A549 (cell line): ENCODE results near the gene NFATC2. TPM values are rescaled to one million over a fixed set of nuclear protein-coding genes. Genes with fewer than 3 reads are reported as not detected.

ENCODE experiments used
- ATAC-seq, 2 experiments: fragments of 200-7000 bp in 1 of 2; fragments of >200 bp in 1 of 2; cut with Nextera tagmentation in 1 of 2; cut with Tn5 transposase in 1 of 2; 3 replicates each; pipeline versions ENCODE4 v1.8.0 to v1.9.1; 2018 to 2020; ENCODE audit warnings: mild to moderate bottlenecking in 1 of 2, moderate library complexity in 1 of 2
- CTCF ChIA-PET: fragments of 300-600 bp; sonication (Branson Sonifier 250); formaldehyde crosslinking; extraction: SDS; loops from one replicate; lab custom pipeline; 2021; ENCODE audit warnings: antibody characterized with exemption, inconsistent platforms; lab: Yijun Ruan, JAX
- POLR2A ChIA-PET: fragments of 350-600 bp; formaldehyde crosslinking; extraction: SDS; loops from one replicate; lab custom pipeline; 2021; ENCODE audit warnings: antibody characterized with exemption, inconsistent platforms; lab: Yijun Ruan, JAX
- DNase-seq, 2 experiments: peaks; one replicate each; pipeline versions ENCODE4 v3.0.0 to v3.0.0-alpha.2; 2011 to 2016; ENCODE audit warnings: low read depth in 1 of 2, low spot score in 1 of 2
- FAIRE-seq: peaks from 2 replicates; lab custom pipeline; 2011; peaks lifted over from hg19 to GRCh38; lab: Jason Lieb, UNC
- H3K27ac ChIP-seq, 2 experiments: fragments of >200 bp; sonication (Bioruptor Twin); formaldehyde crosslinking; 3 replicates each; pipeline ENCODE4 v1.5.1; 2016 to 2017
- H3K4me1 ChIP-seq: fragments of >200 bp; sonication (Bioruptor Twin); formaldehyde crosslinking; 3 replicates; pipeline ENCODE4 v1.6.1; 2016
- H3K4me2 ChIP-seq: fragments of >200 bp; sonication (Bioruptor Twin); formaldehyde crosslinking; 3 replicates; pipeline ENCODE4 v1.6.1; 2016
- H3K4me3 ChIP-seq: fragments of >200 bp; sonication (Bioruptor Twin); formaldehyde crosslinking; 3 replicates; pipeline ENCODE4 v1.5.1; 2016
- H3K9me3 ChIP-seq: fragments of >200 bp; sonication (Bioruptor Twin); formaldehyde crosslinking; 3 replicates; pipeline ENCODE4 v1.6.1; 2016
- ATOH8 ChIP-seq: fragments of 250-450 bp; sonication (Bioruptor Pico); IDR thresholded peaks from 2 replicates; pipeline ENCODE4 v1.5.0; 2020; ENCODE audit warnings: low read depth, mild to moderate bottlenecking, moderate library complexity
- BCL3 ChIP-seq: fragments of >200 bp; sonication (Bioruptor Twin); formaldehyde crosslinking; IDR thresholded peaks from 3 replicates; pipeline ENCODE4 v1.6.1; 2016
- CBX8 ChIP-seq: fragments of 200-600 bp; sonication (generic); IDR thresholded peaks from 2 replicates; pipeline ENCODE4 v1.6.1; 2016
- CHD4 ChIP-seq: fragments of 200-600 bp; sonication (generic); IDR thresholded peaks from 2 replicates; pipeline ENCODE4 v1.6.1; 2016; ENCODE audit warnings: antibody characterized with exemption, mild to moderate bottlenecking, borderline replicate concordance
- E2F6 ChIP-seq: IDR thresholded peaks from 2 replicates; pipeline ENCODE4 v1.6.1; 2012; ENCODE audit warnings: low read depth, borderline replicate concordance
- EHF ChIP-seq: fragments of 250-450 bp; sonication (Bioruptor Pico); IDR thresholded peaks from 2 replicates; pipeline ENCODE4 v1.5.0; 2020; ENCODE audit warnings: mild to moderate bottlenecking
- ESRRA ChIP-seq: fragments of 150-350 bp; IDR thresholded peaks from 2 replicates; pipeline ENCODE4 v1.6.1; 2014; ENCODE audit warnings: mild to moderate bottlenecking, low read length, borderline replicate concordance
- FOSB ChIP-seq: fragments of 250-450 bp; sonication (Bioruptor Pico); IDR thresholded peaks from 2 replicates; pipeline ENCODE4 v1.5.0; 2020; ENCODE audit warnings: mild to moderate bottlenecking, moderate library complexity
- FOXS1 ChIP-seq: fragments of 250-450 bp; sonication (Bioruptor Pico); IDR thresholded peaks from 2 replicates; pipeline ENCODE4 v1.5.0; 2020; ENCODE audit warnings: mild to moderate bottlenecking, moderate library complexity
- HES2 ChIP-seq: fragments of >200 bp; sonication (Bioruptor Twin); formaldehyde crosslinking; IDR thresholded peaks from 2 replicates; pipeline ENCODE4 v1.6.1; 2016
- HMGXB4 ChIP-seq: fragments of 250-450 bp; sonication (Bioruptor Pico); IDR thresholded peaks from 2 replicates; pipeline ENCODE4 v1.5.0; 2021; ENCODE audit warnings: mild to moderate bottlenecking, moderate library complexity, borderline replicate concordance
- HOXB13 ChIP-seq: fragments of 250-450 bp; sonication (Bioruptor Pico); IDR thresholded peaks from 2 replicates; pipeline ENCODE4 v1.5.0; 2020; ENCODE audit warnings: low read depth, mild to moderate bottlenecking, moderate library complexity
- HOXB5 ChIP-seq: fragments of 250-450 bp; sonication (Bioruptor Pico); IDR thresholded peaks from 2 replicates; pipeline ENCODE4 v1.5.0; 2020; ENCODE audit warnings: mild to moderate bottlenecking, moderate library complexity
- MYC ChIP-seq: IDR thresholded peaks from 2 replicates; pipeline ENCODE4 v1.6.1; 2012; ENCODE audit warnings: mild to moderate bottlenecking, inconsistent platforms, low read length, improper control_type of control experiment, borderline replicate concordance
- PBX3 ChIP-seq: IDR thresholded peaks from 2 replicates; pipeline ENCODE4 v1.6.1; 2012
- PHF8 ChIP-seq: fragments of 200-600 bp; sonication (generic); IDR thresholded peaks from 2 replicates; pipeline ENCODE4 v1.6.1; 2016; ENCODE audit warnings: low read depth, mild to moderate bottlenecking, antibody characterized with exemption, moderate library complexity, borderline replicate concordance
- POLR2A ChIP-seq: IDR thresholded peaks from 2 replicates; pipeline ENCODE4 v1.6.1; 2012; ENCODE audit warnings: mild to moderate bottlenecking, low read length
- RCOR1 ChIP-seq: fragments of 150-350 bp; IDR thresholded peaks from 2 replicates; pipeline ENCODE4 v1.6.1; 2014; ENCODE audit warnings: antibody characterized with exemption, low read length, low read depth
- RFX5 ChIP-seq: fragments of 450-650 bp; IDR thresholded peaks from 2 replicates; pipeline ENCODE4 v1.7.1; 2014; ENCODE audit warnings: antibody characterized with exemption, mild to moderate bottlenecking, moderate library complexity
- TFCP2L1 ChIP-seq: fragments of 250-450 bp; sonication (Bioruptor Pico); IDR thresholded peaks from 2 replicates; pipeline ENCODE4 v1.5.0; 2021; ENCODE audit warnings: mild to moderate bottlenecking
- TP53 ChIP-seq: fragments of 250-450 bp; sonication (Bioruptor Pico); IDR thresholded peaks from 2 replicates; pipeline ENCODE4 v1.5.0; 2021; ENCODE audit warnings: mild to moderate bottlenecking, moderate library complexity
- ZC3H11A ChIP-seq: fragments of 450-650 bp; IDR thresholded peaks from 2 replicates; pipeline ENCODE4 v1.6.1; 2014; ENCODE audit warnings: antibody characterized with exemption, mild to moderate bottlenecking
- ZNF302 ChIP-seq: fragments of 250-450 bp; sonication (Bioruptor Pico); IDR thresholded peaks from 2 replicates; pipeline ENCODE4 v1.9.0; 2021; ENCODE audit warnings: inconsistent platforms, mild to moderate bottlenecking, moderate library complexity
- ZSCAN20 ChIP-seq: fragments of 250-450 bp; sonication (Bioruptor Pico); IDR thresholded peaks from 2 replicates; pipeline ENCODE4 v1.8.0; 2022; ENCODE audit warnings: mild to moderate bottlenecking, moderate library complexity
- WGBS: methylation state at CpG from one replicate; pipeline ENCODE4 v1.1.6; 2017; ENCODE audit errors: missing lambda C conversion rate; 5-methylcytosine and 5-hydroxymethylcytosine counted together
- polyA plus RNA-seq, 4 experiments: library from polyadenylated mRNA; depleted of rRNA in 3 of 4; stranded (reverse); fragments of >200 nt; fragmentation: RNase III in 1 of 4; extraction: RNeasy Plus Mini Kit Qiagen cat#74134 plus additional on column Dnase treatment in 1 of 4; gene quantifications; 2 replicates in 3 of 4; 3 replicates in 1 of 4; pipeline ENCODE4 v1.2.3, GENCODE V29; 2011 to 2017

The NFATC2 gene
- polyA plus RNA-seq, 2 of the 4 experiments (the other 2 are of a cell fraction) = 0.75 to 1.6 TPM

- CTCF ChIA-PET = interaction anchor here (1.3 to 1.6 kb wide), 4 partner anchors 15 to 429 kb away, joined by 3 to 11 read pairs (median 3); no protein-coding TSS in a partner anchor
- no peak for FAIRE-seq
These were observed 98.1 kb downstream of the NFATC2 start for GRCh38 chr20:51444467-51444866.

GRCh38 chr20:51442602-51443001, 99.9 kb downstream of the NFATC2 start:
- CTCF ChIA-PET = interaction anchor here (0.7 to 1.4 kb wide), 3 partner anchors 8 to 127 kb away, joined by 3 read pairs; no protein-coding TSS in a partner anchor
- DNase-seq (no peak), ATAC-seq (no peak), FAIRE-seq (no peak)
- H3K27ac ChIP-seq = 0 out of 6 replicates have a peak overlapping the region, but pooled peaks of 1 of the 2 experiments have one; percentile 30
- no peak overlapping the region for H3K4me2 ChIP-seq
- WGBS = 85% methylated on average over 6 of the region's 6 CpGs
- H3K9me3 ChIP-seq = no peaks in the 10 kb centered on the region
- no peak overlapping the region for H3K4me3 ChIP-seq
- POLR2A ChIA-PET = interaction anchor here (0.7 kb wide), 1 partner anchor 119 kb away, joined by 4 read pairs; no protein-coding TSS in a partner anchor
- no peak for TF ChIP-seq HMGXB4 (CRISPR knock-in tag)
- no peak for TF ChIP-seq ZNF302 (CRISPR knock-in tag)
- no peak for TF ChIP-seq PHF8
- TF ChIP-seq ATOH8 (CRISPR knock-in tag) = no peak
- no peak for TF ChIP-seq FOSB
- no peak for TF ChIP-seq BCL3
- TF ChIP-seq RCOR1 = no peak
- TF ChIP-seq E2F6 = no peak
- TF ChIP-seq ESRRA = no peak
- peaks cover 21% of the 10 kb centered on the region for H3K4me1 ChIP-seq

More at GRCh38 chr20:51444467-51444866, 98.1 kb downstream of the NFATC2 start:
- no peak for ATAC-seq
- no peak for DNase-seq
- peak overlapping the region in 1 of 2 experiments; percentile 84; a peak in 3 of 6 replicates for H3K27ac ChIP-seq
- H3K4me1 ChIP-seq = peaks cover 37% of the 10 kb centered on the region
- WGBS = 79% methylated on average over 9 of the region's 9 CpGs
- no peak overlapping the region for H3K4me3 ChIP-seq
- POLR2A ChIA-PET = interaction anchor here (1.1 kb wide), 1 partner anchor 12 kb away, joined by 3 read pairs; no protein-coding TSS in a partner anchor
- no peak for TF ChIP-seq EHF
- no peak for TF ChIP-seq TFCP2L1 (CRISPR knock-in tag)
- no peak for TF ChIP-seq POLR2A
- no peak for TF ChIP-seq FOXS1
- no peak for TF ChIP-seq CHD4
- no peak for TF ChIP-seq ZNF302 (CRISPR knock-in tag)
- TF ChIP-seq, all 56 proteins: peak for 0
- Histone ChIP-seq H3K4me2 (no peak overlapping the region), H3K9me3 (no peaks in the 10 kb centered on the region)

GRCh38 chr20:51440589-51440988, 101.9 kb downstream of the NFATC2 start:
- no peak overlapping the region for H3K4me3 ChIP-seq
- peaks cover 9% of the 10 kb centered on the region; the same call in 2 of the 3 replicates for H3K4me1 ChIP-seq
- no peaks in the 10 kb centered on the region for H3K9me3 ChIP-seq
- FAIRE-seq (no peak), DNase-seq (no peak), ATAC-seq (no peak)
- POLR2A ChIA-PET = no interaction called here
- CTCF ChIA-PET = interaction anchor here (1.0 to 1.2 kb wide), 2 partner anchors 11 to 16 kb away, joined by 3 to 4 read pairs; no protein-coding TSS in a partner anchor
- no peak overlapping the region for H3K27ac ChIP-seq
- no peak overlapping the region for H3K4me2 ChIP-seq
- 76% methylated on average over 7 of the region's 7 CpGs for WGBS
- no peak for TF ChIP-seq ESRRA
- no peak for TF ChIP-seq CHD4
- no peak for TF ChIP-seq ZC3H11A
- no peak for TF ChIP-seq ZSCAN20
- no peak for TF ChIP-seq HES2
- TF ChIP-seq FOSB = no peak
- TF ChIP-seq ATOH8 (CRISPR knock-in tag) = no peak
- TF ChIP-seq HOXB13 (CRISPR knock-in tag) = no peak
- TF ChIP-seq BCL3 = no peak
- no peak for TF ChIP-seq PBX3
- no peak for TF ChIP-seq FOXS1
- TF ChIP-seq ZNF302 (CRISPR knock-in tag) = no peak
- no peak for TF ChIP-seq CBX8
- TF ChIP-seq MYC = no peak
- TF ChIP-seq TP53 = no peak
- no peak for TF ChIP-seq RFX5
- no peak for TF ChIP-seq HOXB5 (CRISPR knock-in tag)
